Prostate gland (tissue), 2 donors: ENCODE results near the gene PTRH2. TPM values are rescaled to one million over a fixed set of nuclear protein-coding genes. Genes with fewer than 3 reads are reported as not detected.

Experiments
- DNase-seq: peaks from one replicate; pipeline ENCODE4 v3.0.0-alpha.2; 2019; ENCODE audit warnings: low spot score
- H3K27ac ChIP-seq, 2 donors: fragments of 200-600 bp; sonication (generic); 2 replicates each; pipeline ENCODE4 v1.5.1; 2017 to 2019
- H3K27me3 ChIP-seq: fragments of 200-600 bp; sonication (generic); replicated peaks from 2 replicates; pipeline ENCODE4 v1.5.1; 2019; ENCODE audit not compliant: insufficient read depth
- H3K36me3 ChIP-seq, 2 donors: fragments of 200-600 bp; sonication (generic); 1 replicate in 1 of 2; 2 replicates in 1 of 2; pipeline versions ENCODE4 v1.5.1 to v1.8.1; 2017 to 2019
- H3K4me1 ChIP-seq: fragments of 200-600 bp; sonication (generic); replicated peaks from 2 replicates; pipeline ENCODE4 v1.5.1; 2019
- H3K4me3 ChIP-seq, 2 donors: fragments of 200-600 bp; sonication (generic); 2 replicates each; pipeline ENCODE4 v1.5.1; 2017 to 2019
- H3K9me3 ChIP-seq: fragments of 200-600 bp; sonication (generic); 2 replicates; pipeline ENCODE4 v1.5.1; 2017
- POLR2A ChIP-seq: fragments of 450-650 bp; IDR thresholded peaks from one replicate; pipeline ENCODE4 v1.6.1; 2016; ENCODE audit warnings: antibody characterized with exemption, mild to moderate bottlenecking
- POLR2AphosphoS5 ChIP-seq: sonication (generic); formaldehyde crosslinking; IDR thresholded peaks from one replicate; pipeline ENCODE4 v1.6.1; 2017; ENCODE audit warnings: antibody characterized with exemption
- WGBS: methylation state at CpG from one replicate; pipeline ENCODE4 v1.1.5; 2018; 5-methylcytosine and 5-hydroxymethylcytosine counted together
- intact Hi-C: fragments of 100-400 bp; cut with DNase I; formaldehyde crosslinking; loops from one replicate; pipeline ENCODE4 v1.14.2; 2022
- total RNA-seq, 2 donors: library from RNA; depleted of rRNA; stranded (reverse); fragments of >200 nt; gene quantifications; one replicate each; pipeline ENCODE4 v1.1.0, GENCODE V29; 2016
- TF ChIP-seq, protein P1 (sequence below), 4 experiments: fragments of 200-600 bp in 2 of 4; fragments of 450-650 bp in 2 of 4; sonication (generic) in 2 of 4; IDR thresholded peaks; 1 replicate in 3 of 4; 2 replicates in 1 of 4; pipeline ENCODE4 v1.5.1; 2016 to 2019; ENCODE audit warnings: antibody characterized with exemption in 4 of 4, mild to moderate bottlenecking in 2 of 4, moderate library complexity in 2 of 4

Gene PTRH2
- total RNA-seq, 2 donors from 2014 or later, result 29.1 to 38.3 TPM

DNA sequence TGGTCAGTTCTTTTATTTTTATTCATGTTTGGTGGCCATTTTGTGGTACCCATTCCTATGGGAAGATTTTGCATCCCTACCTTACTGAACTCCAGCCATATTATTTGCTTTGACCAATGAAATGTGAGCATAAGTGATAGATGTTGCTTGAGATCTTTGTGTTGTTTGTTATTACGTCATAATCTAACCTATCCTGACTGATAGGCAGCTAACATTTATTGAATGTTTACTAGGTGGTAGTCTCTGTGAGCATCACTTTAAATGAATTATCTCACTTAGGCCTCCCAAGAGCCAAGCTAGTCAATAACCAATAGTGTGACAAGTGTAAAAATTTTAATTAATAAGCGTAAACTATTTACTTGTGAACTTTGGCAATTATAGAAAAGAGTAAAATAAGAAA is 37.8 kb upstream of the PTRH2 start:
- Histone ChIP-seq H3K4me1 (no peaks in the 10 kb centered on the region), H3K27ac (no peak overlapping the region), H3K9me3 (no peaks in the 10 kb centered on the region), H3K36me3 (no peaks in the 10 kb centered on the region), H3K27me3 (no peaks in the 10 kb centered on the region), H3K4me3 (no peak overlapping the region)
- intact Hi-C loops, result no loop called here
- no peak for TF ChIP-seq POLR2A
- TF ChIP-seq POLR2AphosphoS5, result no peak
- TF ChIP-seq, protein P1, sequence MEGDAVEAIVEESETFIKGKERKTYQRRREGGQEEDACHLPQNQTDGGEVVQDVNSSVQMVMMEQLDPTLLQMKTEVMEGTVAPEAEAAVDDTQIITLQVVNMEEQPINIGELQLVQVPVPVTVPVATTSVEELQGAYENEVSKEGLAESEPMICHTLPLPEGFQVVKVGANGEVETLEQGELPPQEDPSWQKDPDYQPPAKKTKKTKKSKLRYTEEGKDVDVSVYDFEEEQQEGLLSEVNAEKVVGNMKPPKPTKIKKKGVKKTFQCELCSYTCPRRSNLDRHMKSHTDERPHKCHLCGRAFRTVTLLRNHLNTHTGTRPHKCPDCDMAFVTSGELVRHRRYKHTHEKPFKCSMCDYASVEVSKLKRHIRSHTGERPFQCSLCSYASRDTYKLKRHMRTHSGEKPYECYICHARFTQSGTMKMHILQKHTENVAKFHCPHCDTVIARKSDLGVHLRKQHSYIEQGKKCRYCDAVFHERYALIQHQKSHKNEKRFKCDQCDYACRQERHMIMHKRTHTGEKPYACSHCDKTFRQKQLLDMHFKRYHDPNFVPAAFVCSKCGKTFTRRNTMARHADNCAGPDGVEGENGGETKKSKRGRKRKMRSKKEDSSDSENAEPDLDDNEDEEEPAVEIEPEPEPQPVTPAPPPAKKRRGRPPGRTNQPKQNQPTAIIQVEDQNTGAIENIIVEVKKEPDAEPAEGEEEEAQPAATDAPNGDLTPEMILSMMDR (IDR thresholded peaks at IDR 0.05), result no peak
- WGBS, result 93% methylated on average over 2 of the region's 2 CpGs
- no peak for DNase-seq

DNA sequence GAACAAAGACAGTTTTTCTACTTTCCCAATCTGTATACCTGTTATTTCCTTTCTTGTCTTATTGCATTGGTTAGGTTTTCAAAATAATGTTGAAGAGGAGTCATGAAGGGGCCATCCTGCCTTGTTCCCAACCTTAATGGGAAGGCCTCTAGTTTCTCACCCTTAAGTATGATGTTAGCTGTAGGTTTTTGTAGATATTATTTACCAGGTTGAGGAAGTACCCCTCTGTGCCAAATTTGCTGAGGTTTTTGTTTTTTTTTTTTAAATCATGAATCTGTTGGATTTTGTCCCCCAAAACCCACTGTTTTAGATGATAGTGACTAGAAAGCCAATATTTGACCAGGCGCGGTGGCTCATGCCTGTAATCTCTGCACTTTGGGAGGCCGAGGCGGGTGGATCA is 36.6 kb upstream of the PTRH2 start:
- no peaks in the 10 kb centered on the region for H3K36me3 ChIP-seq
- DNase-seq, result no peak
- no peak overlapping the region for H3K27ac ChIP-seq
- H3K27me3 ChIP-seq, result no peaks in the 10 kb centered on the region
- no peak overlapping the region for H3K4me3 ChIP-seq
- H3K9me3 ChIP-seq, result no peaks in the 10 kb centered on the region
- intact Hi-C loops, result no loop called here
- no peak for TF ChIP-seq POLR2AphosphoS5
- no peak for TF ChIP-seq POLR2A
- TF ChIP-seq, protein P1 (IDR thresholded peaks at IDR 0.05), result no peak
- 99% methylated on average over 4 of the region's 4 CpGs for WGBS
- H3K4me1 ChIP-seq, result no peaks in the 10 kb centered on the region

DNA sequence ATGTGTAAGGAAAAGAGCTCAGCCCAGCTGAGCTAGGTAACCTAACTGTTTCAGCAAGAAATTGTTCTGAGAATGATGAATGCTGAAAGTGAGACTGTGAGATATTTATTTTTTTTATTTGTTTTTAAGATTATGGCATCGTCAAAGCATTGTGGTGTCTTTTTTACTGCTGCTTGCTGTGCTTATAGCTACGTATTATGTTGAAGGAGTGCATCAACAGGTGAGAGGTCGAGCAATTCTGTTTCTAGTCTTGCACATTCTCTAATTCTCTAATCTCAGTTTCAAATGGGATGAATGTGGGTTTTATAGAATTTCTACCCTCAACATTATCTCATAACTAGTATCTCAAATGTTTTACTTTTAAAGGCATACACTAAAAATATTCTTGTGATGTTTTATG is 30.1 kb upstream of the PTRH2 start:
- intact Hi-C loops, result no loop called here
- TF ChIP-seq POLR2AphosphoS5 (no peak), POLR2A (no peak)
- TF ChIP-seq, protein P1 (IDR thresholded peaks at IDR 0.05), result no peak
- no peak for DNase-seq
- H3K36me3 ChIP-seq, result no peaks in the 10 kb centered on the region
- H3K27ac ChIP-seq, result no peak overlapping the region
- 81% methylated on average over 3 of the region's 3 CpGs for WGBS
- no peak overlapping the region for H3K4me3 ChIP-seq
- H3K27me3 ChIP-seq, result no peaks in the 10 kb centered on the region
- H3K4me1 ChIP-seq, result no peaks in the 10 kb centered on the region
- H3K9me3 ChIP-seq, result no peaks in the 10 kb centered on the region

DNA sequence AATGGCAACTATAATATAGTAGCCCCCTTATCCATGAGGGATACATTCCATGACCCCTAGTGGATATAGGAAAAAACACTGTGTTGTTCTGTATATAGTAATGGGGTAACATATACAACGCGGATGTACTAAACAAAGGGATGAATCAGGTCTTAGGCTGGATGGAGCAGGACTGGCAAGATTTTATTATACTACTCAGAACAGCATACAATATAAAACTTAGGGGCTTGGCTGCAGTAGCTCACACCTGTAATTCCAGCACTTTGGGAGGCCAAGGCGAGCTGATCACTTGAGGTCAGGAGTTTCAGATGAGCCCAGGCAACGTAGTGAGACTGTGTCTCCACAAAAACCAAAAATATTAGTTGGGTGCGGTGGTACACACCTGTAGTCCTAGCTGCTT is 27.0 kb upstream of the PTRH2 start:
- WGBS, result 85% methylated on average over 5 of the region's 5 CpGs
- Histone ChIP-seq H3K27ac (no peak overlapping the region), H3K9me3 (no peaks in the 10 kb centered on the region), H3K4me3 (no peak overlapping the region), H3K27me3 (no peaks in the 10 kb centered on the region), H3K36me3 (no peaks in the 10 kb centered on the region), H3K4me1 (no peaks in the 10 kb centered on the region)
- no peak for DNase-seq
- intact Hi-C loops, result no loop called here
- no peak for TF ChIP-seq POLR2A
- peak; percentile 39 for TF ChIP-seq POLR2AphosphoS5

DNA sequence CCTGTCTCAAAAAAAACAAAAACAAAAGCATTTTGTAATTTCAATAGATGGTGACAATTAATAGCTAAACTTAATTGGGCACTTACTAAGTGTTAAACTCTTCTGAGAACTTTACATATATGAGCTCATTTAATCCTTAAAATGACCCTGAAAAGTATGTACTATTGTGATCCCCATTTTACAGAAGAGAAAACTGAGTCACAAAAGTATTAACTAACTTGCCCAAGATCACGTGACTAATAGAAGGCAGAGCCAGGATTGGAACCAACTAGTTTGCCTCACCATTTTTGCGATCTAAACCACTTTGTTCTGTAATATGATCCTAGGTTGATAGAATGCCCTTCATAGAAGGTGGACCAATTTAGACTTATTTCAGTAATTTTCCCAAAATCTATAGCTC is 26.5 kb upstream of the PTRH2 start:
- DNase-seq, result no peak
- Histone ChIP-seq H3K27ac (no peak overlapping the region), H3K9me3 (no peaks in the 10 kb centered on the region), H3K27me3 (no peaks in the 10 kb centered on the region), H3K4me3 (no peak overlapping the region), H3K4me1 (no peaks in the 10 kb centered on the region), H3K36me3 (no peaks in the 10 kb centered on the region)
- intact Hi-C loops, result no loop called here
- TF ChIP-seq POLR2A (no peak), POLR2AphosphoS5 (no peak)
- TF ChIP-seq, protein P1 (IDR thresholded peaks at IDR 0.05), result no peak
- 87% methylated on average over 2 of the region's 2 CpGs for WGBS
